Measurements from ENCODE around the gene HHATL. TPM values are rescaled to one million over a fixed set of nuclear protein-coding genes. Genes with fewer than 3 reads are reported as not detected.

The HHATL gene
- polyA plus RNA-seq (2012; ENCODE audit: missing spikeins): not detected

- DNase-seq (ENCODE audit: insufficient read length): peak; percentile 14
- no peak for TF ChIP-seq POLR2AphosphoS5 (IDR thresholded peaks at IDR 0.05; ENCODE audit: low read depth, low read length)
- no peak for TF ChIP-seq POLR2A (IDR thresholded peaks at IDR 0.05; ENCODE audit: low read depth, low read length)
- no peak for TF ChIP-seq TAF1 (IDR thresholded peaks at IDR 0.05; ENCODE audit: borderline replicate concordance, low read depth, low read length)
- no peak for FAIRE-seq
Observed at GRCh38 chr3:42702066-42702951, at the start of gene HHATL. TSS of gene HHATL (minus strand) at chr3:42702798. CDS start at chr3:42700826, 1,972 bp downstream.

GRCh38 chr3:42751609-42752008 lies 49.0 kb upstream of the HHATL start:
- FAIRE-seq (no peak), DNase-seq (ENCODE audit: insufficient read length) (no peak)
- TF ChIP-seq TAF1 (IDR thresholded peaks at IDR 0.05; ENCODE audit: borderline replicate concordance, low read depth, low read length) (no peak), POLR2AphosphoS5 (IDR thresholded peaks at IDR 0.05; ENCODE audit: low read depth, low read length) (no peak)

- DNase-seq (ENCODE audit: insufficient read length) (no peak), FAIRE-seq (no peak)
- TF ChIP-seq POLR2AphosphoS5 (IDR thresholded peaks at IDR 0.05; ENCODE audit: low read depth, low read length) (no peak), TAF1 (IDR thresholded peaks at IDR 0.05; ENCODE audit: borderline replicate concordance, low read depth, low read length) (no peak), POLR2A (IDR thresholded peaks at IDR 0.05; ENCODE audit: low read depth, low read length) (no peak)
Observed at GRCh38 chr3:42750834-42751233, 48.2 kb upstream of the HHATL start.

- FAIRE-seq (no peak), DNase-seq (ENCODE audit: insufficient read length) (no peak)
- TF ChIP-seq POLR2A (IDR thresholded peaks at IDR 0.05; ENCODE audit: low read depth, low read length) (no peak), TAF1 (IDR thresholded peaks at IDR 0.05; ENCODE audit: borderline replicate concordance, low read depth, low read length) (no peak), POLR2AphosphoS5 (IDR thresholded peaks at IDR 0.05; ENCODE audit: low read depth, low read length) (no peak)
Observed at GRCh38 chr3:42749753-42750231, 47.2 kb upstream of the HHATL start.

GRCh38 chr3:42749025-42749752 lies 46.6 kb upstream of the HHATL start:
- FAIRE-seq (no peak), DNase-seq (ENCODE audit: insufficient read length) (no peak)
- TF ChIP-seq TAF1 (IDR thresholded peaks at IDR 0.05; ENCODE audit: borderline replicate concordance, low read depth, low read length) (no peak), POLR2AphosphoS5 (IDR thresholded peaks at IDR 0.05; ENCODE audit: low read depth, low read length) (no peak)

- DNase-seq (ENCODE audit: insufficient read length) (no peak), FAIRE-seq (no peak)
- TF ChIP-seq TAF1 (IDR thresholded peaks at IDR 0.05; ENCODE audit: borderline replicate concordance, low read depth, low read length) (no peak), POLR2AphosphoS5 (IDR thresholded peaks at IDR 0.05; ENCODE audit: low read depth, low read length) (no peak), POLR2A (IDR thresholded peaks at IDR 0.05; ENCODE audit: low read depth, low read length) (no peak)
Observed at GRCh38 chr3:42747581-42747980, 45.0 kb upstream of the HHATL start.

- DNase-seq (ENCODE audit: insufficient read length) (no peak), FAIRE-seq (no peak)
- TF ChIP-seq TAF1 (IDR thresholded peaks at IDR 0.05; ENCODE audit: borderline replicate concordance, low read depth, low read length) (no peak), POLR2AphosphoS5 (IDR thresholded peaks at IDR 0.05; ENCODE audit: low read depth, low read length) (no peak), POLR2A (IDR thresholded peaks at IDR 0.05; ENCODE audit: low read depth, low read length) (no peak)
Observed at GRCh38 chr3:42746455-42747450, 44.2 kb upstream of the HHATL start.

- no peak for TF ChIP-seq POLR2AphosphoS5 (IDR thresholded peaks at IDR 0.05; ENCODE audit: low read depth, low read length)
- TF ChIP-seq POLR2A (IDR thresholded peaks at IDR 0.05; ENCODE audit: low read depth, low read length): no peak
- TF ChIP-seq TAF1 (IDR thresholded peaks at IDR 0.05; ENCODE audit: borderline replicate concordance, low read depth, low read length): no peak
- no peak for DNase-seq (ENCODE audit: insufficient read length)
- no peak for FAIRE-seq
Observed at GRCh38 chr3:42745776-42746454, 43.3 kb upstream of the HHATL start.

- FAIRE-seq (no peak), DNase-seq (ENCODE audit: insufficient read length) (no peak)
- TF ChIP-seq POLR2AphosphoS5 (IDR thresholded peaks at IDR 0.05; ENCODE audit: low read depth, low read length) (no peak), TAF1 (IDR thresholded peaks at IDR 0.05; ENCODE audit: borderline replicate concordance, low read depth, low read length) (no peak), POLR2A (IDR thresholded peaks at IDR 0.05; ENCODE audit: low read depth, low read length) (no peak)
Observed at GRCh38 chr3:42745291-42745745, 42.7 kb upstream of the HHATL start.
